Activated naive CD4-positive, alpha-beta T cell treated with anti-CD3 and anti-CD28 coated beads for 36 hours (primary cell): ENCODE data around the gene SIRT3. TPM values are rescaled to one million over a fixed set of nuclear protein-coding genes. Genes with fewer than 3 reads are reported as not detected.
"Not testable (repeated sequence)": the region's sequence is repeated elsewhere in the genome, so short reads cannot be mapped to it uniquely, and the experiment has no call there.

ENCODE experiments used
- CTCF ChIA-PET: fragments of 350-600 bp; sonication (Branson Sonifier 250); formaldehyde crosslinking; loops from one replicate; lab custom pipeline; 2021; ENCODE audit warnings: antibody characterized with exemption; lab: Charles Lee
- DNase-seq: peaks from one replicate; pipeline ENCODE4 v3.0.0-alpha.2; 2020
- H3K27ac Mint-ChIP-seq: one replicate; pipeline ENCODE4 v1.8.0; 2021; ENCODE audit warnings: mild to moderate bottlenecking, mixed read lengths
- H3K27me3 Mint-ChIP-seq: one replicate; pipeline ENCODE4 v1.8.0; 2021; ENCODE audit warnings: low read depth, mixed read lengths
- H3K36me3 Mint-ChIP-seq: one replicate; pipeline ENCODE4 v1.8.0; 2021; ENCODE audit warnings: low read depth, mixed read lengths
- H3K4me1 Mint-ChIP-seq: one replicate; pipeline ENCODE4 v1.8.0; 2021; ENCODE audit warnings: low read depth, mixed read lengths
- H3K4me3 Mint-ChIP-seq: one replicate; pipeline ENCODE4 v1.8.0; 2021; ENCODE audit warnings: mild to moderate bottlenecking, moderate library complexity, mixed read lengths
- H3K9me3 Mint-ChIP-seq: one replicate; pipeline ENCODE4 v1.8.0; 2021; ENCODE audit warnings: mixed read lengths
- intact Hi-C: fragments of 100-400 bp; cut with micrococcal nuclease; formaldehyde crosslinking; loops from one replicate; pipeline ENCODE4 v1.15.1; 2023
- total RNA-seq, 2 experiments: library from RNA; stranded (reverse); gene quantifications; one replicate each; pipeline ENCODE4 v1.2.3, GENCODE V29; 2021

Gene SIRT3
- total RNA-seq, 2 experiments from 2014 or later: 16.1 to 20.1 TPM

DNA sequence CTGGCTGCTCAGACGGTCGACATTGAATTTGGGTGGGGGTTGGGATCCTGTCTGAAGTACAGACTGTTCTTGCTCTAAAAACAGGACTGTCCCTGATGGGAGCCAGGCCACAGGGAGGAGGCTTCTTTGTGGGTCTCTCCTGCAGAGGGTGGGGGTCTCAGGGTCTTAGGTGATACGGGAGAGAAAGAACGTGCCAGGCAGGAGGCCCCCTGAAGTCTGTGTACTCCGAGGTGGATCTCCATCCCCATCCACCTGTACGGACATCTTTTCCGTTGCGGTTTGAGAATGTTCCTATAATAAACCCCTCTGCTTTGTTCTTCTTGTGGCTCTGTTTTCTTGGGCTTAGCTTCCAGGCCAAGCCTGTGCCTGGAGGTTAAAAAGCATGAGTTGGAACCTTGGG lies 16.5 kb upstream of the SIRT3 start:
- no peak for DNase-seq
- Mint-ChIP-seq H3K27ac (no peak overlapping the region), H3K36me3 (peaks cover 34% of the 10 kb centered on the region), H3K9me3 (no peaks in the 10 kb centered on the region), H3K4me1 (peaks cover 13% of the 10 kb centered on the region), H3K4me3 (no peak overlapping the region), H3K27me3 (no peaks in the 10 kb centered on the region)
- intact Hi-C loops: no loop called here
- CTCF ChIA-PET: interaction anchor here (1.1 to 3.6 kb wide), 5 partner anchors 9 to 111 kb away, joined by 3 to 25 read pairs (median 8); no protein-coding TSS in a partner anchor

DNA sequence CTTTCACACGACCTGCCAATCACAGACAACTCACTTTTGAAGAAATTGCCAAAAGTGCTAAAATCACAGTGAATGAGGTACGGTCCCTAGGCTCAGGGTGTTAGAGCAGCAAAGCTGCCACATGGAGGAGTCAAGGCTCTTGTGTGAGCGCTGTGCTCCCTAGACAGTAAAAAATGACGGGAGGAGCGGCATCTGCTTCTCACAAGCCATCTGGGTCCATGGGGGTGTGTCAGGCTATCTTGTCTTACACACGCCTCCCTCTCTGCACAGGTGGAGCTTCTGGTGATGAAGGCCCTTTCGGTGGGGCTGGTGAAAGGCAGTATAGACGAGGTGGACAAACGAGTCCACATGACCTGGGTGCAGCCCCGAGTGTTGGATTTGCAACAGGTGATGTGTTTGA lies 15.4 kb upstream of the SIRT3 start:
- CTCF ChIA-PET: interaction anchor here (0.9 to 3.6 kb wide), 29 partner anchors 9 to 198 kb away, joined by 3 to 28 read pairs (median 8); partner anchors contain the start of genes BET1L, IFITM2, IFITM5 and NLRP6
- Mint-ChIP-seq H3K9me3 (no peaks in the 10 kb centered on the region), H3K27ac (no peak overlapping the region), H3K36me3 (peaks cover 43% of the 10 kb centered on the region), H3K4me3 (no peak overlapping the region), H3K4me1 (peaks cover 13% of the 10 kb centered on the region), H3K27me3 (no peaks in the 10 kb centered on the region)
- intact Hi-C loops: loop anchor here (1.0 to 2.0 kb wide), 4 partner anchors 9 to 105 kb away; no protein-coding TSS in a partner anchor
- DNase-seq: no peak

DNA sequence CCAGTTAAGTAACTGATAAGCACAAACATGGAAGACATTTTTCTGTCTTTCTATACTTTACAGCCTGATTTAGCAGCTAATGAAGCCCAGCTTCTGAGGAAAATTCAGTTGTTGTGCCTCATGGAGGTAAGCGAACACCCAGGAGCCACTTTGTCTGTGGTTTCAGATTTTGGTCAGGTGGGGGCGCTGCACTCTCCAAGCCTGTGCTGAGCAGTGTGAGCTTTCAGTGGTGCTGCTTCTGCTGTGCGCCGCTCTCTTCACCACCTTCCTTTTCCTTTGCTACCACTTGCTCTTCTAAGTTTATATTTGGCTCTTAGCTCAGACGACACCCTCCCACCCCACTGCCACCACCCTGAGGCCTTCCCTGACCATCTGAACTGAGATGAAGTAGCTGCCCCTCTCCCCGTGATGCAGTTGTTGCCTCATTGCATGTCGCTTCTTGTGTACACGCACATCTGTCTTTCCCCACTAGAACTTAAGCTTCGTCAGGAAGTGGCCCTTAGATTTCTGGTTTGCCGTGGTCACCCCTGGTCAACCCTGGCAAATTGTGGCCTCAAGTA lies 14.7 kb upstream of the SIRT3 start:
- peak; percentile 93 for DNase-seq
- Mint-ChIP-seq H3K36me3 (peaks cover 50% of the 10 kb centered on the region), H3K4me1 (peaks cover 13% of the 10 kb centered on the region), H3K27ac (peak overlapping the region; percentile 81), H3K27me3 (no peaks in the 10 kb centered on the region), H3K9me3 (no peaks in the 10 kb centered on the region), H3K4me3 (no peak overlapping the region)
- CTCF ChIA-PET: interaction anchor here (0.7 to 3.6 kb wide), 34 partner anchors 9 to 231 kb away, joined by 3 to 28 read pairs (median 8); partner anchors contain the start of genes BET1L, IFITM2, IFITM5 and NLRP6
- intact Hi-C loops: loop anchor here (1.0 to 2.0 kb wide), 6 partner anchors 9 to 106 kb away; no protein-coding TSS in a partner anchor

DNA sequence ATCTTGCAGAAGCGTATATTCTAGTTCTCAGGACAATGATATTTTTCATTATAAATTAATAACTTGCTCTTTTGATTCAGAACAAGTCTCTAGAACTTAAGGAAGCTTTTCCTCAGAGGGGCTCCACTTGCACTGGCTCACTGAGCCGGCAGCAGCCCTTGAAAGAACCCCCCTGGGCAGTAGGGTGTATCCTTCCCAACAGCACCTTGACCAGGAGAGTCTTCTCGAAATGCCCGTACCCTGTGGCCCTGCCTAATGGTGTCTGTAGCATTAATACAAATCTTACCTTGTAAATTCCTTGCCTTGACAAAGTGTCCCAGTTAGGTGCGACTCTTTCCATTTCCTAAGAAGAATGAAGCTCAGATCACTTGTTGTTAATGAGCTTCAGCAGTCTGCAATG lies 14.1 kb upstream of the SIRT3 start:
- Mint-ChIP-seq H3K9me3 (no peaks in the 10 kb centered on the region), H3K4me3 (no peak overlapping the region), H3K27ac (peak overlapping the region; percentile 81), H3K27me3 (no peaks in the 10 kb centered on the region), H3K4me1 (peaks cover 13% of the 10 kb centered on the region), H3K36me3 (peaks cover 56% of the 10 kb centered on the region)
- CTCF ChIA-PET: interaction anchor here (0.6 to 3.6 kb wide), 33 partner anchors 8 to 231 kb away, joined by 3 to 28 read pairs (median 8); partner anchors contain the start of genes BET1L, IFITM2, NLRP6 and PSMD13
- intact Hi-C loops: loop anchor here (1.0 to 2.0 kb wide), 5 partner anchors 19 to 107 kb away; no protein-coding TSS in a partner anchor
- no peak for DNase-seq

DNA sequence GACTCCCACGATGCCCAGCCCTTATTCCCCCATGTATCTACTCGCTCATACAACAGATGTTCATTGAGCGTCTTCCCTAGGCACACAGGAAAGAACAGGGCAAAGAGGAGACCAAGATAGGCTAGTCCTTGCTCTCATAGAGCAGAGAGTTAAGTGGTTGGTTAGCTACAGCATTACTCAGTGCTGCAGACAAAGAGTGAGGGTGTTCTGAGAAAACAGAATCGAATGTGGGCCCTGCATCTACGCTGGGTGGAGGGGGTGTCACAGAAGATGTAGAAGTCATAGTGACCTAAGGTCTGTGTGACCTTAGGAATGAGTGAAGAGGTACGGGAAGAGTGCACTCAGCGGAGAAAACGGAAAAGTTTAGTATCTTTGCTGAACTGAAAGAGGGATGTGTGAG lies 12.9 kb upstream of the SIRT3 start:
- Mint-ChIP-seq H3K27ac (no peak overlapping the region), H3K4me1 (peaks cover 15% of the 10 kb centered on the region), H3K4me3 (no peak overlapping the region), H3K9me3 (no peaks in the 10 kb centered on the region), H3K27me3 (no peaks in the 10 kb centered on the region), H3K36me3 (peaks cover 62% of the 10 kb centered on the region)
- CTCF ChIA-PET: interaction anchor here (1.1 to 3.6 kb wide), 6 partner anchors 12 to 114 kb away, joined by 3 to 28 read pairs (median 8); partner anchors contain the start of gene PSMD13
- DNase-seq: no peak
- intact Hi-C loops: no loop called here

DNA sequence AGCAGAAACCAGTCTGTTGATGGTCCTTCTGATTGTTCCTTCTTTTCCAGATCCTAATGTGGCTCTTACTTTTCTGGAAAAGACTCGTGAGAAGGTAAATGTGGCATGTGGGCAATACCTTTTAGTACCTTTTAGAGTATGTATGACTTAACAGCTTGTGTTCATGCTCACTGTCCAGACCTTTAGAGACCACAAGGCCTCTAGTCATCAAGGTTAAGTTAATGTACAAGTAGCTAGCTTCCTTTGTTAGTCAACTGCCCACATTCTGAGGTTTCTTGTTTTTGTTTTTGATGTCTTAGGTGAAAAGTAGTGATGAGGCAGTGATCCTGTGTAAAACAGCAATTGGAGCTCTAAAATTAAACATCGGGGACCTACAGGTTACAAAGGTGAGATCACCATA lies 8.2 kb upstream of the SIRT3 start:
- H3K27ac Mint-ChIP-seq: no peak overlapping the region
- intact Hi-C loops: no loop called here

DNA sequence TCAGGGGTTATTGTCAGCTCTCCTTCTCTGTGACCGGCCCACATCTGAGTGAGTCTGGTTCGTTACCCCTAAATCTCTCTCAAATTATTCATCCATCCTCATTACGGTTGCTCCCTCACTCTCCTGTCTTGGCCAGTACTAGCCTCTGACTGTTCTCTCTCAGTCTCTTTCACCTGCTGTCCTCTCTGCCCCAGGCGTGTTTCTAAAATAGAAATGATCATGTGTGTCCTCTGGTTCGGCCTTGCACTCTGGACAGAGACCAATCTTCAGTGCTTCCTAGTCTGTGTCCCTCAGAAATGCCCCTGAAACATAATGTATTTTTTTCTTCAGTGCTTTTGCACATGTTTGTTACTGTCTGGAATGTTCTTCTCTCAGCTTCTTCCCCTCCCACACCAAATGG lies 5.5 kb upstream of the SIRT3 start:
- peak overlapping the region; percentile 10 for H3K27ac Mint-ChIP-seq
- intact Hi-C loops: loop anchor here (1.0 kb wide), 1 partner anchor 10 kb away; no protein-coding TSS in a partner anchor
- CTCF ChIA-PET: interaction anchor here (1.3 to 1.7 kb wide), 2 partner anchors 9 to 10 kb away, joined by 4 to 8 read pairs; no protein-coding TSS in a partner anchor
- no peak for DNase-seq
- H3K4me3 Mint-ChIP-seq: no peak overlapping the region
- no peaks in the 10 kb centered on the region for H3K27me3 Mint-ChIP-seq
- peaks cover 47% of the 10 kb centered on the region for H3K4me1 Mint-ChIP-seq
- H3K36me3 Mint-ChIP-seq: peaks cover 53% of the 10 kb centered on the region
- H3K9me3 Mint-ChIP-seq: no peaks in the 10 kb centered on the region

More for the DNA sequence above, 8.2 kb upstream of the SIRT3 start:
- Mint-ChIP-seq H3K4me1 (peaks cover 36% of the 10 kb centered on the region), H3K9me3 (no peaks in the 10 kb centered on the region), H3K4me3 (no peak overlapping the region), H3K27me3 (no peaks in the 10 kb centered on the region), H3K36me3 (peaks cover 71% of the 10 kb centered on the region)
- DNase-seq: no peak
- CTCF ChIA-PET: interaction anchor here (0.7 kb wide), 1 partner anchor 204 kb away, joined by 3 read pairs; no protein-coding TSS in a partner anchor

DNA sequence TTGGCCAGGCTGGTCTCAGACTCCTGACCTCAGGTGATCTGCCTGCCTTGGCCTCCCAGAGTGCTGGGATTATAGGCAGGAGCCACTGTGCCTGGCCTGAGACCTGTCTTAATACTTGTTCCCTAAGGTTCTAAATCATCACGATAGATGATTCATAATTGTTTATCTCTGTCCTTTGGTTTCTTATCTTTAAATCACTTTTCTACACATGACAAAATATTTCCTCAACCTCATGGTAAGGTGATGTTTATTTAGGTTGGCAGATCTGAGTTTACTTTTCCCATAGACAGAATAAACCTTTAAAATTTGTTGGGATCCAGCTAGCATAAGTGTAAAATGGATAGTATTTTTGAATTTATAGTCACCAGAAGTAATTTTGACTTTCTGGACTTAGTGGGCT lies 4.2 kb upstream of the SIRT3 start:
- CTCF ChIA-PET: interaction anchor here (1.1 to 1.4 kb wide), 2 partner anchors 10 to 11 kb away, joined by 3 to 6 read pairs; no protein-coding TSS in a partner anchor
- Mint-ChIP-seq H3K4me3 (no peak overlapping the region), H3K9me3 (no peaks in the 10 kb centered on the region), H3K27ac (peak overlapping the region; percentile 54), H3K4me1 (peaks cover 51% of the 10 kb centered on the region), H3K27me3 (no peaks in the 10 kb centered on the region), H3K36me3 (peaks cover 40% of the 10 kb centered on the region)
- intact Hi-C loops: no loop called here
- DNase-seq: no peak

DNA sequence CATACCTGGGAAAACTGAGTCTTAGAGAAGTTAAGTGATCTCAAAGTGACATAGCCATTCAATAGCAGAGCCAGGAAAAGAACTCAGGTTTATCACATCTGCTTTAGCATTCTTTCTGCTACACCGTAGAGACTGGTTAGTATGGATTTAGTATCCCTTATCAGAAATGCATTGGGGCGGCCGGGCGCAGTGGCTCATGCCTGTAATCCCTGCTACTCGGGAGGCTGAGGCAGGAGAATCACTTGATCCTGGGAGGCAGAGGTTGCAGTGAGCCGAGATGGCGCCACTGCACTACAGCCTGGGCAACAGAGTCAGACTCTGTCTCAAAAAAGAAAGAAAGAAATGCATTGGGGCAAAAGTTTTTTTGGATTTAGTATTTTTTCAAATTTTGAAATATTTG lies 2.2 kb upstream of the SIRT3 start:
- Mint-ChIP-seq H3K36me3 (peaks cover 28% of the 10 kb centered on the region), H3K27ac (peak overlapping the region; percentile 19), H3K4me3 (peak overlapping the region; percentile 85), H3K4me1 (peaks cover 52% of the 10 kb centered on the region)
- H3K27me3 Mint-ChIP-seq, DNase-seq, H3K9me3 Mint-ChIP-seq: not testable (repeated sequence)
- intact Hi-C loops: loop anchor here (5.0 kb wide), 1 partner anchor 509 kb away; the partner anchor contains the start of gene TALDO1
- CTCF ChIA-PET: interaction anchor here (2.1 kb wide), 1 partner anchor 11 kb away, joined by 28 read pairs; no protein-coding TSS in a partner anchor

DNA sequence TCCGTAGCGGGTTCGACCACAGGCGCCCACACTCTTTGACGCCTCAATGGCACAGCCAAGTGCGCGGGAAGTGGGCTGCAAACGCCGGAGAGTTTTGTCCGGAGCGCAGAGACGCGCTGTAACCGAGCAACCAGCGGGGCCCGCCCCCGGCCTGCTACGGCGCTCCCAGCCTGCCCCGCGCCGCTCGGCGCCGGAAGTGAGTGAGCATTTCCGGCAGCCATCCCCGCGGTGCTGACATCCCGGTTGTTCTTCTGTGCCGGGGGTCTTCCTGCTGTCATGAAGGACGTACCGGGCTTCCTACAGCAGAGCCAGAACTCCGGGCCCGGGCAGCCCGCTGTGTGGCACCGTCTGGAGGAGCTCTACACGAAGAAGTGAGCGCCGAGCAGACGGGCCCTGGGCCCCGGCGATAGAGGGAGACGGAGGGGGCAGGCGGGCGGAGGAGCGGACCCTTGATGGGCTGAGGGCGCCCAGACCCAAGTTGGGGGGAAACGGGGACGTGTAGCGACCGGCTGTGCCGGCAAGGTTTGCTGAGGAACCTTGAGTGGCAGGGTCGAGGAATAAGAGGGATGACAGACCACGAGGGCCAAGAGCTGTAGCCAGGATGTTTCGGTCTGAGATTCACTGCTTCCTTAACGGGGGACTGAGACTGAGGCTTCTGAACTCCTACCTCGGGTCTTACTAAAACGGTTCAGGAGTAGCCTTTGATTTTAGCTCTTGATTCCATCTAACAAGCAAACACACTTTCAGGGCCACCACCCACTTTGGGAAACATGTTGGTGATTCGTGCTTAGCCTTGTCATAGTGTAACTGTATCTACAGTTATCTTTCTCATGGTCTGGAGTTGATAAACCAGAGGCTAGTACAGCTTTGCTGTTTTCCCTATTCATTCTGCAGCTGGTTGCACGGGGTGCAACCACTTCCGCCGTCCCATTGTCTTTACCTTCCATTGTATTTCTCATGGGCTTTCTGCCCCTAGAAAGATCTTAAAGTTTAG lies 929 bp upstream of the SIRT3 start, which contains the start of gene PSMD13:
PSMD13 (plus strand) TSS at position 203 of the 994 bp plus-strand sequence; CDS start at position 277, 74 bp downstream.
- Mint-ChIP-seq H3K9me3 (no peaks in the 10 kb centered on the region), H3K4me1 (peaks cover 45% of the 10 kb centered on the region), H3K27me3 (no peaks in the 10 kb centered on the region), H3K27ac (peak within 1 kb of the TSS; percentile 95), H3K36me3 (peaks cover 18% of the 10 kb centered on the region), H3K4me3 (peak within 1 kb of the TSS; percentile 85)
- CTCF ChIA-PET: interaction anchor here (0.6 to 2.1 kb wide), 3 partner anchors 13 to 66 kb away, joined by 4 to 28 read pairs (median 6); partner anchors contain the start of genes BET1L and RIC8A
- peak; percentile 89 for DNase-seq
- intact Hi-C loops: loop anchor here (1.0 to 5.0 kb wide), 9 partner anchors 30 to 510 kb away; partner anchors contain the start of genes BET1L, PTDSS2, RIC8A and RNH1

DNA sequence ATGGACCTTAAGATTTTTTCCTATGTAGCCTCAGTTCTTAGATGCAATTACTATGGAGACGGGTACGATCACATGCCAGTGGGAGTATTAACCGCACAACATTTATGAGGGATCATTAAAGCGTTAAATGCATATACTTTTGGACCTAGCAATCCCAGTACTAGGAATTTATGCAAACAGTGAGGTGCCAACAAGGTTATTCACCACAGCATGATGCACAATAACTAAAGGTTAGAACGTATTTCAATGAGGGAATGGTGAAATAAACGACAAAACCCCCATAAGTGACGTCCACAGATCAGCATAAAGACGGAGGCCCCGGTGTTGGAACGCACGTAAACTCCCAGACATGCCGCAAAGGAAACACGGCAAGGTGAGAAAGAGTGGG lies 539 bp downstream of the SIRT3 start:
- Mint-ChIP-seq H3K27me3 (no peaks in the 10 kb centered on the region), H3K4me1 (peaks cover 35% of the 10 kb centered on the region), H3K27ac (peak overlapping the region; percentile 90), H3K4me3 (peak overlapping the region; percentile 84), H3K36me3 (peaks cover 8% of the 10 kb centered on the region), H3K9me3 (no peaks in the 10 kb centered on the region)
- intact Hi-C loops: loop anchor here (5.0 kb wide), 1 partner anchor 512 kb away; the partner anchor contains the start of gene TALDO1
- DNase-seq: peak; percentile 89
- CTCF ChIA-PET: interaction anchor here (0.6 kb wide), 1 partner anchor 625 kb away, joined by 3 read pairs; no protein-coding TSS in a partner anchor
